ENCODE data around the gene RIMBP3C.
"Not testable (repeated sequence)": the region's sequence is repeated elsewhere in the genome, so short reads cannot be mapped to it uniquely, and the experiment has no call there.

- not testable (repeated sequence) for TF ChIP-seq POLR2A, CTCF (IDR thresholded peaks at IDR 0.05)
Observed at GRCh38 chr22:21581009-21581713, 29.9 kb upstream of the RIMBP3C start.

Data from right lobe of liver (tissue), 4 donors.